HG03066 (cell line): ENCODE data around the gene FSTL4.

Experiments used
- ATAC-seq: cut with Tn5 transposase; IDR thresholded peaks from one replicate; pipeline ENCODE4 v1.9.1; 2021; ENCODE audit warnings: low read depth; ENCODE audit not compliant: unreplicated experiment

The FSTL4 gene

DNA sequence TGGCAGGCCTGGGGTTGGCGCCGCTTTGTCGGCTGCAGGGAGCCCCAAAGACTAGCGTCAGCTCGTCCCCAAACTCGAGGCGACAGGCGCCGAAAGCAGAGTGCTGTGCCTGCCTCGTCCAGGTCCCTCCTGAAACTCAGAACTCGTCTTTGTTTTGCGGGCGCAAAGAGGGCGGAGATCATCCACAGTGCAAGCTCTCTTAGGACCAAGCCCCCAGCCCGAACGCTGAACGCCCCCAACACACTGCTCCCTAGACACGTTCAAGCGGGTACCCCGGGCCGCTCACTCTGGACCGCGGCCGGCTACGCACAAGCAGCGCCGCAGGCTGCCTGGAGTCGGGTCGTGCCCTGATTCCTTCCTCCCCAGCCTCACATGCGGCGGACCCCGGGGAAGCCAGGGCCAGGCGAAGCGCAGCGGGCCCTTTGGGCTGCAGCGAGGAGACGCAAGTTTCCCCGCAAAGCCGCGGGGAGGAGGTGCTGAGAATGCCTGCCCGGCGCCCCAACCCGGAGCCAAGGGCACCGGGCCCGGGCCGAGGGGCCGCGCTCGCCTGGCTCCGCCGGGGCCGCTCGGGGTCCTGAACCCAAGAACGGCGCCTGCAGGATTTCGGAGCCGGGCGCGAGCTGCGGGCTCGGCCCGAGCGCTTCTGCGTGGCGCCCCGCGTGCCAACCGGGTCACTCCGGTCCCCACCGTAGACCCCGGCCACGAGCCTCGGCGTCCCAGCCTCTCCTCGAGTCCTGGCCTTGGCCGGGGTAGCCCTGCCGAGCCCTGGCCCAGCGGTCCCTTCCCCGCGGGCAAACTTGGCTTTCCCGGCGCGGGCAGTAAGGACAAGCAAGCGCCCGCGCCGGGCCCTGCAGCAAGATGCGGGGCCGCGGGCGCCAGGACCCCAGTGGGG lies 738 bp downstream of the FSTL4 start:
- ATAC-seq, result no peak

DNA sequence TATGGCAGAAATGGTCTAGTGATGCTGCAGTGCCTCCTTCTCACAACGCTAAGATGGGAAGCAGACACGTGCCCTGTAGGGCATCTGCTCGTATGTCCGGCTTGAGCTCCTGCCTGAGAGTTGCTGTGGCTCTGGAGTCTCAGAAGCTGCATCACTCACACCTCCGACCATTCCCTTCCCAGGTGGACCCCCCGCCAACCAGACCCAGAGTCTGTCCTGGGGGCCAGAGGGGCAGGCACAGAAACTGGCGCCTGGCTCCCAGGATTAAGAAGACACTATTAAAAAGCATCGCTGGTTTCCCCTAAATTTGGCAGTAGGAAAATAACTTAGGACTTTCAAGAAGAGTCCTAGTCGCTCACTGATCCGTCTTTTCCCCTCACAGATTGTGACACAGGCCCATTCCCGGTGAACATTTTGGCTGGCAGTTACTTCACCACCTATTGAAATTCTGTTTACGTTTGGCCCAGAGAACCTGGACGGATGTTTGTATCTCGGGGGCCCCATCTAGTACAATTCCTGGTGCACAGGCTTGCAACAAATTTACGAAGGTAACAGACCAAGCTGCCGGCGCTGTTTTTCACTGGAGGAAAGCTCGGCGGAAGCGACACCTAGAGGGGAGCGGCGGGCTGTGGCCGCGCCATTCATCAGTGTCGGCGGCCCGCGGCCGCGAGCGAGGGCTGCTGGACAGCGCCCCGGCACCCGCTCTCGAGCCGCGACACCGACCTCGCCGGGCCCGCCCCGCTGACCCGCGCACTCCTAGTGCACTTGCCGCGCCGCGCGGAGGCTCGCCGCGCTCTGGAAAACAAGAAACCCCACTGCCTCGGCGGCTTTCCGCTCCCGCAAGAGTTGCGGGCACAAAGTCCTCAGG lies 1.6 kb downstream of the FSTL4 start:
- ATAC-seq, result no peak

DNA sequence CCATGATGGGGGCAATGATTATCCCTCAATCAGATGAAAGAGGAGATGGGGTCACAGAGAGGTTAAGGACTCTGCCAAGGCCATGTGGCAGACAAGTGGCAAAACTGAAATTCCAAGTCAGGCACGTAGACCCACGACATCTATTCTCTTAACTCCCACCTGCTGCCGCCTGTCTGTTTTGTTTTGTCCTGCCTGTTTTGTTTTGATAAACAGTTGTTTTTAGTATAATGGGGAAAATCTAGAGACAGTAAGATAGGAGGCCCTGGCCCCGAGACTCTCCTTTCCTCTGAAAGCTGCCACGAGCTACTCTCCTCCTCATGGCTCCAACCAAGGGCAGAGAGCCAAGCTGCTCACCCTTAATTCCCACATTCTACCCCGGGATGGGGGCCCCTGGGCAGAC lies 4.9 kb downstream of the FSTL4 start:
- no peak for ATAC-seq

DNA sequence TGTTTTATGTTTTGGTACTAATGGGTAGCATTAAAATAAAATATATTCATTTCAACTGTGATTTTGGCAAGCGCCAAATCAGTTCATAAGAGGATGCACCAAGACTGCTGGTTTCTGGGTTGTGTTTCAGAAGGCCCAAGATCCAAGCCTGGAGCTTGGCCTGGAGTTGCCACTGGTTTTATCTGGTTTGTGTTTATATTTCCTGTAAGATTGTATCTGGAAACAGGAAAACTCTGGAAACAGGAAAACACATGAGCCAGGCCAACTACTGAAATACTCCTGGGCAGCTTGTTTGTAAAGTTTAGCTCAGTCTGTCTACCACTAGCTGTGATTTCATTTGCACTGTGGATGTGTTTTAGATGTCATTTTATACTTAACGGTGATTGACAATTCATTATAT lies 5.5 kb downstream of the FSTL4 start:
- ATAC-seq, result no peak

DNA sequence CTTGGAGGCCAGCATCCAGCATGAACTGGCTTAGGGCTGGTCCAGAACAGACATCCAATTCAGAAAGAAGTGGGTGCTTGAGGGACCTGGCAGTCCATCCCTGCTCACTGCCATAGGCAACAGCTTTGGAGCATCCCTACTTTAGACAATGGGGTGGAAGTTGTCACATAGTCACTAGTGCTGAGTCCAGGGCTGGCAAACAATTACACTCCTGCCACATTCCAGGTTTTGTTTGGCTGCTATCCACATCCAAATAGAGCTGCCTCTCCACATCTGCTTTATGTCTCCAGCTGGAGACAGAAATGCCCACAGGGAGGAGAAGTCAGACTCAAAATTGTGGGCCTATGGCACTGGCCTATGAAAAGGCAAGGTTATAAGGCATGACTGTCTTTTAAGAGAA lies 7.0 kb downstream of the FSTL4 start:
- ATAC-seq, result no peak

DNA sequence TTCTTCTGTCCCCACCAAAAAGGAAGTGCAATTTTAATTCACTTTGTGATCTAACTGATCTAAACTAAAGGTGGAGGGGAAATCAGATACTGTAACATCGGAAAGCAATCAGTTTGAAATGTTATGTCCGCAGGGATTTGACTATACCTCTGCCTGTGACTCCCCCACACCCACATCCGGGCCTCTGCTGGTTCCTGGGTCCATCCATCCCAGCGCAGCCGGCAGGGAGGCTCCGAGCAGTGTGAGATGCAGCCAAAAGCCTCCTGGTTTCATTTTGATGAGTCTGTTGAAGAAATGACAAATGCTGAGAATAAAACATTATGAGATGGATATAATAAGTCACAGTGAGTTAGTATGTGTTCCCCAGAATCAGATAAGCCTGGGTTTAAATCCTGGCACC lies 8.6 kb downstream of the FSTL4 start:
- no peak for ATAC-seq

DNA sequence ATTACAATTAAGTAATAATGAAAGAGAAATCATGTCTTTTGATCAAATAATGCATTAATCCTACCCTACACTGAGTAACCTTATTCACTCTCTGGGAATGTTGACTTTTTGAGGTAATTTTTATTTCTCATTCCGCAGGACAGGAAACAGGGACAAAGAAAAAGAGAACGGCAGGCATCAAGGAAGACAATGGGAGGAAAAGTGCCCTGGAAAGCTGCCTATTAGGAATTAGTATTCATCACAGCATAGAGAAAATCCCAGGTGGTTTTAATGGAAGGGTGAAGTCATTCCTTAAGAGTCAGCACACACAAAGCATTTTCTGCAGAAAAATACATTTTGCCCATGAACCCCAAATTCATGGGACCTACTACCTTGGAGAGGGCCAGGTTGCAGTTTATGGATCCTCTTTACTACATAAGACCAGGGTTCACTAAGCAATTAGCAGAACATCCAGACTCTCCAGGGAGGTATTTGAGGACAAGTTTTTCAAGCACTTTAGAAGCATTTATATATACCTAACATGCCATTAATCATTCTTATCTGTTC lies 9.4 kb downstream of the FSTL4 start:
- no peak for ATAC-seq

DNA sequence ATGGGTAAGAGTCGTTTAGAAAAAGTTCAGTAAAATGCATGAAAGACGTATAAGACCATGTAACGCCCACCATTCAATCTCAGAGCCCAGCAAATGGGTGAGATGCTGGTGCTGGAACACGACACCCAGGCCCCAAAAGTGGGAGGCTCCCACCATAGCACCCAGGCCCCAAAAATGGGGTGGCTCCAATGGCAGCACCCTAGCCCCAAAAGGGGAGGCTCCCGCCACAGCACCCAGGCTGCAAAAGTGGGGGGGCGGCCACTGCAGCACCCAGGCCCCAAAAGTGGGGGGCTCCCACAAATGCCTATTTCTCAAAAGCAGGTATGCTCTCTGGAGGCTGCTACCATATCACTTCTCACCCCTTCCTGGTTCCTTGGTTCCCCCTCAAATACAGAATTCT lies 12.7 kb downstream of the FSTL4 start:
- ATAC-seq, result no peak

DNA sequence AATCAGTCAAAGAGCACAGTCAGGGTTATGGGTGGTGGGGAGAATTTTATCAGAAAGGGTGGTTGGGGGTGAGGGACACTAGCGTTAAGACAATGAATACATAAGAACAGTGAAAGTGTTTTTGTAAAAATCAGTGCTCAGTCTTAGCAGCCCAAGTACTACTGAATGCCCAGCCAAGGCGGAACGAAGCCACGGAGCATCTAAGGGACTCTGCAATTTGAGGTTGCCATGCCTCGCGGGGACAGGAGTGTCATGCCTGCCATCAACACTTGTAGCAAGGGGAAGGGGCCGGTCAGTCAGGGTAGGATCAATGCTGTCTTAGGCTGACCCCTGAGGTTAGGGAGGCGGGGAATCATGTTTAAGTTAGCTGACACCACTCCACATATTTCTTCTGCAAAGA lies 13.3 kb downstream of the FSTL4 start:
- no peak for ATAC-seq

DNA sequence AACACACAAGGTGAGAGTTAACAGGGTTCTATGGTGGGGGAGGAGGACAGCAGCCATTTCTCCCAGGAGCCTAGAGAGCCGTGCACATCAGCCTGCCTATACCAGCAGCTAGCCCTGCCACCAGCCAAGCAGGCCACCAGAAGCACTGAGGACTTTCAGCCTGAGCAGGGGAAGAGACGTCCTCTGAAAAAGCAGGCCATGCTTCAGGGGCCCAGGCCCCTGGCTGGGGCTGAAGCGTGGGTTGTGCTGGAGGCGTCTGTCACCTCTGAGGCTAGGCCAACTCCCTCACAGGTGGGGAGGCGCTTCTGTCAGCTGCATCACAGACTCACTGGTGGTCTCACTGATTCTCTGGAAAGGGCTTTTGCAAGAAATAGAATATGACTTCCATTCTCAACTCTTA lies 16.3 kb downstream of the FSTL4 start:
- no peak for ATAC-seq

DNA sequence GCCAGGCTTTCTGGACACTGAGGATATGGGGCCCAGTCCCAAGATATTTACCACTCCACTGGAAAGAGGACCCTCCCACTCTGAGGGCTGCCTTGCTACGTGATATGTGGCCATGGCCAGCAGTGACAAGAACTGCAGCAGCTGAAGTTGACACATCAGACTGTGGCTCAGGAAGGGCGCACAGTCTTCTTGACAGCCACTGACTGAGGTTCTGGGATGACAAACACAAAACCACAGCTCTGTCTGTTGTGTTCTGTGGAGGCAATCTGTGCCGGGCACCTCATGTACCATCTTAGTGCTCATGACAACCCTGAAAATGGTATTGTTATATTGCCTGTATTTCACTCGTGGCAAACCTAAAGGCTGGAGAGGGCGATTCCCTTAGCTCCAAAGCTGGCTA lies 16.9 kb downstream of the FSTL4 start:
- ATAC-seq, result no peak

DNA sequence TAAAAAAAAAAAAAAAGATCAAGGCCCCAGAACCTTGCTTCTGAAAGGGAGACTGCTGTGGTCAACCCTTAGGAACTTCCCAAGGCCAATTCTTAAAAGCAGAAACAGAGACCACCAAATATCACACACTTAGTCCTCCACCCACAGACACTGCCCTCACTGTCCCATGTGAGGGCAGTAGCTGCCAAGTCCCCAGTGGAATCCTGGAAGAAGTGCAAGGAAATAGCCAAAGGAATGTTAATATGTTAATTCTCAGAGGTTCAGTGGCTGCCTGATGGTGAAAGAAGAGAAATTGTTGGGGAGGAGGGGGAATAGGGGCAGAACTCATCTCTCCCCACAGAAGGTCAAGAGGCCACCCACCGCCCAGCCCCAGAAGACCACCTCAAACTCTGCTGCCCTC lies 23.1 kb downstream of the FSTL4 start:
- ATAC-seq, result no peak

DNA sequence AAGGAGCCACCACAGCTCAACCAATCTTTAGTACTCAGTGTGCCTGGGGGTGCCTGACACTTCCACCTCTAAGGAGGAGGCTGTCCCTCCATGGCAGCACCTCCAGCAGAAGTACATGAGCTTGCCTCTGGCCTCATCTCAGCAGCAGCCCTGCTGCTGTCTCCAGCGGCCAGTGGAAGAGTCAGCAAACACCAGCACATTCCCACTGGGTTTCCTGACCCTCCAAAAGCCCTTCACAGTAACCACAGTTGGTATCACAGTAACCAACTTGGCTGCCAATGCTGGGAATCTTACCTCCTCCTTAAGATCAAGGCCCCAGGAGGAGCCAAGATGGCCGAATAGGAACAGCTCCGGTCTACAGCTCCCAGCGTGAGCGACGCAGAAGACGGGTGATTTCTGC lies 29.4 kb downstream of the FSTL4 start:
- ATAC-seq, result no peak

DNA sequence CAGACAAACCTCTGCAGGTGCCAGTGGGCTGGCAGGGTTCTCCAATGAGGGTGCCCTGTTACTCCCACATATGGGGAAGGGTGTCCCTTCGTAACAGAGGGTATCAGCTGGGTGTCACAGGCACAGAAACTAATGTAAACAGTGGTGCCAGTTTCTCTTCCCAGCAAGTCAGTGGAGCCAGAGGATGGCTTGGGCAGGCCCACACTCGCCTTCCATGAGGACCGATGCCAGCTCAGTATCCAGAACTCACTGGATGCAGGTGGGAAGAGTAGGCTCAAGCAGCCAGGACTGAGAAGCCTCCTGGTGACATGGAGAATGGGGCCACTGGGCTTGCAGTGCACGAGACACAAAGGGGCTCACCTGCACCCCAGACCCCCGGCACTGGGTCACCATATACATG lies 30.4 kb downstream of the FSTL4 start:
- no peak for ATAC-seq

DNA sequence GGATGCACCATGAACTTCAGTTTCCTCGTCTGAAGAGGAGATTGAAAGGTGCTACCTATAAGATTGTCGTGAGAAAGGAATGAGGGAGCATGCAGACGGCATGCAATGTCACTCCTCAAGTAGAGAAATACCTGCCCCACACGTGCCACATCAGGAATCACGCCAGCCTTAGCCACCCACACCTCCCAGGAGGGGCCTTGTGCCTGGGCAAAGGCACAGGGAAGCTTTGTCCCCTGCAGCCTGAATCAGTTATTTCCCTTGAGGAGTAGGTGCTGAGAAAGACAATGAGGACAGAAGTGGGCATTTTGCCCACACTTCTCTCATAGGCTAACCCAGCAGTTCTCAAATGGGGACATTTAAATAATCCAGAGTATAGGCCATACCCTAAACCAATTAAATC lies 31.0 kb downstream of the FSTL4 start:
- no peak for ATAC-seq

DNA sequence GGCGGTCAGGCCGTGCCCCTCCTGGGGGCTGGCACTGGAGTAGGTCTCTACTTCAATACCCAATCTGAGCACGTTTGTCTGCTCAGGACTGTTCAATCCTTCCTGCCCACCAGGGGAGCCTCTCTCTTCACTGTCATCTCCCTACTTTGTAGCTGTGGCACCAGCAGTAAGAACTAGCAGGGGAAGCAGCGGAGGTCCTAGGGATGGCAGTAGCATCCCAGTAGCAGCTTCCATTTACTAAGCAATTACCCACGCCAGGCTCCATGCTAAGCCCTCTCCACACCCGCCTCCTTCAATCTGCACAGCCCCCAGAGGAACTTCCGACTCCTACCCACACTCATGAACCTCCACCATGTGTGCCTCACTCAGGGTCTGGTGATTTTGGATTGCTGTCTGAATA lies 31.7 kb downstream of the FSTL4 start:
- ATAC-seq, result no peak

DNA sequence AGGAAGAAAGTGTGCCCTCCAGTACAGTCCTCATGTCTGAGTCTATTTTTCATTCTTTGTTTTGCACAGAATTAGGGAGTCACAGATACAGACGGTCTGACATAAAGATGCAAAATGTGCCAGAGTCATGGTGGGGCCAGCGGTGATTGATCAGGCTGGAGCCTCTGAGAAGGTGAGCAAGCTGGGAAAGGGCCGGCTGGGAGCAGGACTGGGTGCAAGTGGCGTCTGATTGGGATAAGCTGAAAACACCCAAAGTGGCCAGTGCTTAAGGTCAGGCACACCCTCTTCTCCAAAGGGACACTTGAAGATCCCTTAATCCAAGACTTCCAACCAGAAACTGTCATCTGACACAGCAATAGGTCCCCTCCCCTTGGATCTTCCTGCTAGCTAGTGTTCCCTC lies 32.6 kb downstream of the FSTL4 start:
- no peak for ATAC-seq

DNA sequence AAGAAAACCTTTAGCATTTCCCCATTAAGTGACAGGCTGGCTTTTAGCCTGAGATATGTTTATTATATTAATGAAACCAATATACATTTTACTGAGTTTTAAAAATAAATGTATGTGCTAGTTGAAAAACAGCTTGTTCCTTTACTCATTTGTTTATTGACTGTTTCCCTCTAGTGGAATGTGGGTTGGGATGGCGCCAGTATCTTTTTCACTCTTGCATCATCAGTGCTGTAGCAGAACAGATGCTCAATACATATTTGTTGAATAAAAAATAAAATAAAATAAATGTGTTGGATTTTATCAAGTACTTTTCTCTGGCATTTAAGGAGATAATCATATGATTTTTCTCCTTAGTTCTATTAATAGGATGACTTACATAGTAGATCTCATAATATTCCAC lies 43.0 kb downstream of the FSTL4 start:
- no peak for ATAC-seq

DNA sequence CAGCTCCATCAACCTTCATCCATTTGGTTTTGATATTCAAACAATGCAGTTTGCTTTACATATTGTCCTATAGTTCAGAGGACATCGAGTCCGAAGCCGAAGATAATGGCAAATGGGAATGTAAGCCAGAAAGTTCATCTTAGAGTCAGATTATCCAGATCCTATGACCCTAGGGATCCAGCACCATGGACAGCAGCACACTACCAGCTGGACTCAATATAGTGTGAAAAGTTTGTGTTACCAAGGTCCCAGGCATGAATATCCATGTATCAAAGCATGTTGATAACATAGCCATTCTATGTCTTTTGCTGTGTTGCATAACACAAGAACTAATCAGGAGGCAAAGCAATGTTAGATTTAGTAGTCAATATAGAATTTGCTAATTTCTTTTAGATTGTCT lies 46.3 kb downstream of the FSTL4 start:
- ATAC-seq, result no peak

DNA sequence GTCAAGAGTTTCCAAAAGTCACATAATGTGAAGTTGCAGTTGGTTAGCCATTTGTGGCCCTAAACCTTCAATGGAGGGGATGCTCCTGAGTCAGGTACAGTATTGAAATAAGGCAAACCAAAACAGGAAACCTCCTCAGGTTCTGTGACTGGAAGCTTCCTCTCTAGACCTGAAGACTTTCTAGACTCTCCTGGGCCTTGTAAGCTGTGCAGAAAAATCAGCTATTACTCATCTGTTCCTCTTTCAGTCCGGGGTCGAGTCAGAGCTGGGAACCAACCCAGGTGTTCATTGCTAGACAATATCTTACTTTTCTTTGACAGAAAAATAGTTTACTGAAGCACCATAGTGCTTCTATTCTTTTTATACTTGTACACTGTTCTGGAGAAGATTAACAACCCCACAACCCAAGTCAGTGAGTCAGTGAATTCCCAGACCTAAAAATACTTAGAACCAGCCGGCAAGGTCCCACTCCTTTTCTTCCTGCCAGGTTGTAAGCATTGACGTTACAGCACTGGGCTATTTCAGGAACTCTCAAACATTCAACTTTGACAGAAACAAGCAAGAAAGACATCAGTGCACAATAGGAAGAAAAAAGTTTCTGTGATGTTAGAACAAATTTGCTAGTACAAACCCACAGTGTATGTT lies 47.3 kb downstream of the FSTL4 start:
- ATAC-seq, result no peak

DNA sequence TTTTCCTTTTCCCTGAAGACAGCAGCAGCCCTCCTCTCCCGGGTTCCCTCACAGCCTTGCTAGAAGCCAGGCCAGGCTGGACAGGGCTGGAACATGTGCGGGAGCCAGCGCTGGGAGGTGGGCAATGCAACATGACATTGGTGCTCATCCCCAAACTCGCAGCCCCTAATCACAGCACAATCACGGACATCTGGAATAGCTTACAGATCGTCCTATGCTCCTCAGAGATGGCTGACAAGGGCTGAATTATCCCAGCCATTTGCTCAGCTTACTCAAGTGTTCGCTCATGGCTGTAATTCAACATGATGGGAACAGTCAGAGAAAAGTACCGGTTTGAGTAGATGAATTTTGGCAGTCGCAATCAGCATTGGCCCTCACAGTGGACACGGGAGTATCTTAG lies 49.8 kb downstream of the FSTL4 start:
- no peak for ATAC-seq
